ENCODE results near the gene HKDC1. TPM values are rescaled to one million over a fixed set of nuclear protein-coding genes. Genes with fewer than 3 reads are reported as not detected.
A peak's percentile ranks its signal among the peaks of the same experiment; 100 is the strongest.

The HKDC1 gene
- polyA plus RNA-seq, 2 of the 4 experiments (the other 2 are of a cell fraction) = 32.5 to 32.8 TPM

DNA sequence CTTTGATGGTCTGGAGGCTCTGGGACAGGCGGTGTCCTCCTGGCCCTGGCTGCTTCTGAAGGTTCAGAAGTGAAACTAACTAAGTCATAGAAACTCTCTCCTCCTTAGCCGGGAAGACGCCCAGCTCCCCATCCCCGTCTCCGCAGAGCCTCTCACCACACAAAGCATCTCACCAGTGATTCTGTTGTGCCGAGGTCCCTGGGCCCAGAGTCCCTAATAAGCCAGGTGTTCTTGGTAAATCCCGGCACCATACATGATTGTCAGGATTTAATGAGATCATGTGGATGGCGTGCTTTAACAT is 9.4 kb downstream of the HKDC1 start:
- DNase-seq (ENCODE audit: low read depth in 1 of 2, low spot score in 1 of 2) (no peak), FAIRE-seq (no peak), ATAC-seq (no peak)
- TF ChIP-seq HOXB13 (CRISPR knock-in tag; IDR thresholded peaks at IDR 0.05; ENCODE audit: low read depth) = no peak
- no peak for TF ChIP-seq SREBF2 (IDR thresholded peaks at IDR 0.05)
- TF ChIP-seq MAZ (IDR thresholded peaks at IDR 0.05; ENCODE audit: borderline replicate concordance, low read depth, low read length) = no peak
- TF ChIP-seq MAFK (IDR thresholded peaks at IDR 0.05; ENCODE audit: partially characterized antibody) = no peak
- no peak for TF ChIP-seq CBX8 (IDR thresholded peaks at IDR 0.05)
- TF ChIP-seq RAD21 (conservative IDR thresholded peaks at IDR 0.05 in 1 of 2, IDR thresholded peaks at IDR 0.05 in 1 of 2) = no peak
- TF ChIP-seq POLR2AphosphoS2 (conservative IDR thresholded peaks at IDR 0.05; ENCODE audit: low read length) = no peak
- TF ChIP-seq, protein P1, sequence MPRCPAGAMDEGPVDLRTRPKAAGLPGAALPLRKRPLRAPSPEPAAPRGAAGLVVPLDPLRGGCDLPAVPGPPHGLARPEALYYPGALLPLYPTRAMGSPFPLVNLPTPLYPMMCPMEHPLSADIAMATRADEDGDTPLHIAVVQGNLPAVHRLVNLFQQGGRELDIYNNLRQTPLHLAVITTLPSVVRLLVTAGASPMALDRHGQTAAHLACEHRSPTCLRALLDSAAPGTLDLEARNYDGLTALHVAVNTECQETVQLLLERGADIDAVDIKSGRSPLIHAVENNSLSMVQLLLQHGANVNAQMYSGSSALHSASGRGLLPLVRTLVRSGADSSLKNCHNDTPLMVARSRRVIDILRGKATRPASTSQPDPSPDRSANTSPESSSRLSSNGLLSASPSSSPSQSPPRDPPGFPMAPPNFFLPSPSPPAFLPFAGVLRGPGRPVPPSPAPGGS (IDR thresholded peaks at IDR 0.05) = no peak
- no peak for TF ChIP-seq NPAS2 (CRISPR knock-in tag; IDR thresholded peaks at IDR 0.05; ENCODE audit: borderline replicate concordance)
- no peak for TF ChIP-seq POLR2A (IDR thresholded peaks at IDR 0.05; ENCODE audit: low read length)
- no peak for TF ChIP-seq FOXS1 (CRISPR knock-in tag; IDR thresholded peaks at IDR 0.05)
- TF ChIP-seq CHD2 (IDR thresholded peaks at IDR 0.05; ENCODE audit: low read length, partially characterized antibody) = no peak
- TF ChIP-seq, protein P2, sequence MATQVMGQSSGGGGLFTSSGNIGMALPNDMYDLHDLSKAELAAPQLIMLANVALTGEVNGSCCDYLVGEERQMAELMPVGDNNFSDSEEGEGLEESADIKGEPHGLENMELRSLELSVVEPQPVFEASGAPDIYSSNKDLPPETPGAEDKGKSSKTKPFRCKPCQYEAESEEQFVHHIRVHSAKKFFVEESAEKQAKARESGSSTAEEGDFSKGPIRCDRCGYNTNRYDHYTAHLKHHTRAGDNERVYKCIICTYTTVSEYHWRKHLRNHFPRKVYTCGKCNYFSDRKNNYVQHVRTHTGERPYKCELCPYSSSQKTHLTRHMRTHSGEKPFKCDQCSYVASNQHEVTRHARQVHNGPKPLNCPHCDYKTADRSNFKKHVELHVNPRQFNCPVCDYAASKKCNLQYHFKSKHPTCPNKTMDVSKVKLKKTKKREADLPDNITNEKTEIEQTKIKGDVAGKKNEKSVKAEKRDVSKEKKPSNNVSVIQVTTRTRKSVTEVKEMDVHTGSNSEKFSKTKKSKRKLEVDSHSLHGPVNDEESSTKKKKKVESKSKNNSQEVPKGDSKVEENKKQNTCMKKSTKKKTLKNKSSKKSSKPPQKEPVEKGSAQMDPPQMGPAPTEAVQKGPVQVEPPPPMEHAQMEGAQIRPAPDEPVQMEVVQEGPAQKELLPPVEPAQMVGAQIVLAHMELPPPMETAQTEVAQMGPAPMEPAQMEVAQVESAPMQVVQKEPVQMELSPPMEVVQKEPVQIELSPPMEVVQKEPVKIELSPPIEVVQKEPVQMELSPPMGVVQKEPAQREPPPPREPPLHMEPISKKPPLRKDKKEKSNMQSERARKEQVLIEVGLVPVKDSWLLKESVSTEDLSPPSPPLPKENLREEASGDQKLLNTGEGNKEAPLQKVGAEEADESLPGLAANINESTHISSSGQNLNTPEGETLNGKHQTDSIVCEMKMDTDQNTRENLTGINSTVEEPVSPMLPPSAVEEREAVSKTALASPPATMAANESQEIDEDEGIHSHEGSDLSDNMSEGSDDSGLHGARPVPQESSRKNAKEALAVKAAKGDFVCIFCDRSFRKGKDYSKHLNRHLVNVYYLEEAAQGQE (IDR thresholded peaks at IDR 0.05) = no peak
- TF ChIP-seq, protein P3, sequence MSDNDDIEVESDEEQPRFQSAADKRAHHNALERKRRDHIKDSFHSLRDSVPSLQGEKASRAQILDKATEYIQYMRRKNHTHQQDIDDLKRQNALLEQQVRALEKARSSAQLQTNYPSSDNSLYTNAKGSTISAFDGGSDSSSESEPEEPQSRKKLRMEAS (IDR thresholded peaks at IDR 0.05) = no peak
- TF ChIP-seq FOSB (CRISPR knock-in tag; IDR thresholded peaks at IDR 0.05) = no peak
- CTCF ChIA-PET = interaction anchor here (0.6 to 21.3 kb wide), 5 partner anchors 10 to 443 kb away, joined by 3 to 424 read pairs (median 3); partner anchors contain the start of gene HKDC1
- Histone ChIP-seq H3K27ac (peak overlapping the region in 1 of 2 experiments; percentile 68; a peak in 4 of 6 replicates), H3K4me3 (no peak overlapping the region), H3K9me3 (no peaks in the 10 kb centered on the region), H3K4me2 (peak overlapping the region; percentile 47), H3K4me1 (peaks cover 59% of the 10 kb centered on the region)
- POLR2A ChIA-PET = interaction anchor here (0.6 to 0.9 kb wide), 2 partner anchors 50 to 105 kb away, joined by 3 read pairs; partner anchors contain the start of gene SUPV3L1
- 90% methylated on average over 8 of the region's 8 CpGs for WGBS (ENCODE audit: missing lambda C conversion rate)

DNA sequence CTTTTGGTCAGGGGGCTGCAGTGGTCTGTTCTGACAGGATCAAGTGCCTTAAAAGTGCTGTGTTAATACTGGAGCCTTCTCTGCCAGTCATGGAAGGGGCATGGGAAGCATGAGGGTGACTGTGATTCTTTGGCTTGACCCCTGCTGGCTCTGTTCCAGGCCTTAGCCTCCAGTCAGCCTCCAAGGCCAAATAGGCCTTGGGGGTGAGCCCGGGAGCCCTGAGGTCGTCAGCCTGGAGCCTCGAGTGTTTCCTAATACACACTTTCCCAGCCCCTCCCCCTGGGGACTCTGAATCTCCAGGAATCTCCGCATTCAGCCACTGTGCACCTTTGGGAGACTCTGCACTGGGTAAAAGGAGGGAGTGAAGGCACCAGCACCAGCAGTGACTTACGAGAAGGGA is 10.0 kb downstream of the HKDC1 start:
- TF ChIP-seq, protein P4, sequence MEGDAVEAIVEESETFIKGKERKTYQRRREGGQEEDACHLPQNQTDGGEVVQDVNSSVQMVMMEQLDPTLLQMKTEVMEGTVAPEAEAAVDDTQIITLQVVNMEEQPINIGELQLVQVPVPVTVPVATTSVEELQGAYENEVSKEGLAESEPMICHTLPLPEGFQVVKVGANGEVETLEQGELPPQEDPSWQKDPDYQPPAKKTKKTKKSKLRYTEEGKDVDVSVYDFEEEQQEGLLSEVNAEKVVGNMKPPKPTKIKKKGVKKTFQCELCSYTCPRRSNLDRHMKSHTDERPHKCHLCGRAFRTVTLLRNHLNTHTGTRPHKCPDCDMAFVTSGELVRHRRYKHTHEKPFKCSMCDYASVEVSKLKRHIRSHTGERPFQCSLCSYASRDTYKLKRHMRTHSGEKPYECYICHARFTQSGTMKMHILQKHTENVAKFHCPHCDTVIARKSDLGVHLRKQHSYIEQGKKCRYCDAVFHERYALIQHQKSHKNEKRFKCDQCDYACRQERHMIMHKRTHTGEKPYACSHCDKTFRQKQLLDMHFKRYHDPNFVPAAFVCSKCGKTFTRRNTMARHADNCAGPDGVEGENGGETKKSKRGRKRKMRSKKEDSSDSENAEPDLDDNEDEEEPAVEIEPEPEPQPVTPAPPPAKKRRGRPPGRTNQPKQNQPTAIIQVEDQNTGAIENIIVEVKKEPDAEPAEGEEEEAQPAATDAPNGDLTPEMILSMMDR (IDR thresholded peaks at IDR 0.05) = no peak
- TF ChIP-seq ZC3H11A (IDR thresholded peaks at IDR 0.05) = no peak
- TF ChIP-seq KDM1A (IDR thresholded peaks at IDR 0.05; ENCODE audit: low read depth) = no peak
- TF ChIP-seq, protein P5, sequence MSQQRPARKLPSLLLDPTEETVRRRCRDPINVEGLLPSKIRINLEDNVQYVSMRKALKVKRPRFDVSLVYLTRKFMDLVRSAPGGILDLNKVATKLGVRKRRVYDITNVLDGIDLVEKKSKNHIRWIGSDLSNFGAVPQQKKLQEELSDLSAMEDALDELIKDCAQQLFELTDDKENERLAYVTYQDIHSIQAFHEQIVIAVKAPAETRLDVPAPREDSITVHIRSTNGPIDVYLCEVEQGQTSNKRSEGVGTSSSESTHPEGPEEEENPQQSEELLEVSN (IDR thresholded peaks at IDR 0.05; ENCODE audit: borderline replicate concordance, low read depth) = no peak
- TF ChIP-seq TP53 (CRISPR knock-in tag; IDR thresholded peaks at IDR 0.05) = no peak
- no peak for TF ChIP-seq ZNF302 (CRISPR knock-in tag; IDR thresholded peaks at IDR 0.05)
- no peak for TF ChIP-seq JUNB (IDR thresholded peaks at IDR 0.05)
- no peak for TF ChIP-seq GATA3 (IDR thresholded peaks at IDR 0.05; ENCODE audit: borderline replicate concordance)
- TF ChIP-seq SREBF2 (IDR thresholded peaks at IDR 0.05) = no peak
- no peak for TF ChIP-seq JUN (IDR thresholded peaks at IDR 0.05)
- TF ChIP-seq MAFK (IDR thresholded peaks at IDR 0.05; ENCODE audit: partially characterized antibody) = no peak
- TF ChIP-seq BHLHE40 (IDR thresholded peaks at IDR 0.05; ENCODE audit: low read depth, low read length) = no peak
- no peak for TF ChIP-seq RAD21 (conservative IDR thresholded peaks at IDR 0.05 in 1 of 2, IDR thresholded peaks at IDR 0.05 in 1 of 2)
- no peak for TF ChIP-seq NR3C1 (IDR thresholded peaks at IDR 0.05)
- peak overlapping the region in 1 of 2 experiments; percentile 68; a peak in 2 of 6 replicates for H3K27ac ChIP-seq
- ATAC-seq = no peak
- ChIA-PET CTCF (interaction anchor here (0.6 to 21.3 kb wide), 3 partner anchors 168 to 443 kb away, joined by 3 to 424 read pairs (median 3); no protein-coding TSS in a partner anchor), POLR2A (no interaction called here)
- H3K4me3 ChIP-seq = no peak overlapping the region
- H3K9me3 ChIP-seq = no peaks in the 10 kb centered on the region
- WGBS (ENCODE audit: missing lambda C conversion rate) = 63% methylated on average over 5 of the region's 5 CpGs
- 0 out of 3 replicates have a peak overlapping the region, but pooled peaks have one; percentile 5 for H3K4me2 ChIP-seq
- DNase-seq (ENCODE audit: low read depth in 1 of 2, low spot score in 1 of 2) = no peak
- no peak for FAIRE-seq
- H3K4me1 ChIP-seq = peaks cover 53% of the 10 kb centered on the region
